ENCODE results near the gene CBFA2T2.
"Not testable (repeated sequence)": the region's sequence is repeated elsewhere in the genome, so short reads cannot be mapped to it uniquely, and the experiment has no call there.

The CBFA2T2 gene

GRCh38 chr20:33490023-33490933 lies at the start of gene CBFA2T2:
CBFA2T2 (plus strand) TSS chr20:33490096; CDS start chr20:33490268, 172 bp downstream.
- peak in 1 of 2 donors; percentile 2 for DNase-seq

- DNase-seq = not testable (repeated sequence)
Measured at GRCh38 chr20:33440562-33440961, 49.3 kb upstream of the CBFA2T2 start.

DNA sequence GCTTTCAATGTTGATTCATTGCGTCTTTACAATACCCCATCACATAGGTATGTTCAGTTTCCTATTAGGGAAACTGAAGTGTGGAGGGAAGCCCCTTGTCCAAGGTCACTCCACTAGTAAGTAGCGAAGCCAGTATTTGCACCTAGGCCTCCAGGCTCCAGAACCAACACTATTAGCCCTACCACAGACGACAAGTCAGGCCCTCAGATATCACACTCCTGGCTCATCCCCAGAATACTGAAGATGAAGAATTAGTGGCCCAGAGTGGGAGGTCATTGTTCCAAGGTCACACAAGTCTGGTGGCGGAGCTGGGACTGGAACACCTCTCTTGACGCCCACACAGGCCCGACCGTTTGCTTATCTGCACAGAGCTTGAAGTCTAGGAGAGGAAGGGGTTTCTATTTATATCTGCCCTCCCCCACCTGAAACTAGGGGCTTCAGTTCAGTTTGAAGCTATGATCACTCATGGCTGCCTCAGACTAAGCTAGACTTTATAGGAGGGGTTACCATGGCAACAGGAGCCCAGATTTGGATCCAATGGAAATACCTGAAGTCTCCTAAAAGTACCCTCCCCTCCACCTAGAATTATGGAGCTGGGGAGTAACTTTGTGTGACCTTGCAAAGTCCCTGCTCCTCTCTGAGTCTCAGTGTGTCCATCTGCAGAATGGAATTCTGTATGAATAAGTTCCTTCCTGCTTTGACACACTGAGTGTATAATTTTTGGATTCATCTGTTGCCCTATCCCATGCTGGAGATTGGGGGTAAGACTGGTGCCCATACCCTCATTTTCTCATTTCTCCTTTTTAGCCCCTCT lies 48.5 kb upstream of the CBFA2T2 start:
- DNase-seq = no peak

DNA sequence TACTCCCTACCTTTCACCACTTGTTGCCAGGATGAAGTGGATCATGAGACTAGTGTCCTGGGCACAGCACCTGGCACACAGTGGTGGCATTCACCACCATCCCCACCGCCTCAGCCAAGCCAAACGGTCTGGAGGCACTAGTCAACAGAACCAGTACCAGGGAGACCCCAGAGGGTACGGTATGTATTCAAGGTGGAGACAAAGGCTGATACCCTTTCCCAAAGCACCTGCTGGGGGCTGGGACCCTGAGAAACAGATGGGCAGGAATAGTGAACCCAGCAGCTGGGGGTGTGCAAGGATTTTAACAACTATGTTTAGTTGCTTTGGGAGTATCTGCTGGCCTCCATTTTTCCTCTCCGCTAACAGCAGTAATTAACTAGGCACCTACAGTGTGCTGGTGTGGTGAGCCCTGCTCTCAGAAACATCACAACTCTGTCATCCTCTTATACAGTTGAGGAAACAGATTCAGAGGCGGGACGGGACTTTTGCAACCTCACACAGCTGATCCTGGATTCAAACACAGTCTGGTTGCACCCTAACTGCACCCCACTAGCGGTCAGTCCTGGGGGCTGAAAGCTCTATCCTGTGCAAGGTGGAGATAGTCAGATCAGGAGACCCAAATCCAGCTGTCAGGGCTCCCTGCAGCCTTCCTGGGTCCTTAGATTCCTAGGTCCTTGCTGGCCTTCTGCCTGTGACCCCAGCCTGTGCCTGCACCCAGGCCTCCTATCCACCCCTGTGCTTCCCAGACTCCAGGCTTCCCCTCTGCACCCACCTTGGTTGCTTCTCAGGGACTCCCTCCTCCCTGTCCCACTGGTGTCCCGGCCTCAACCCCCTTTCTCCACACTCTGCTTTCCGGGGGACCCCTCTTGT lies 47.5 kb upstream of the CBFA2T2 start:
- DNase-seq = no peak

DNA sequence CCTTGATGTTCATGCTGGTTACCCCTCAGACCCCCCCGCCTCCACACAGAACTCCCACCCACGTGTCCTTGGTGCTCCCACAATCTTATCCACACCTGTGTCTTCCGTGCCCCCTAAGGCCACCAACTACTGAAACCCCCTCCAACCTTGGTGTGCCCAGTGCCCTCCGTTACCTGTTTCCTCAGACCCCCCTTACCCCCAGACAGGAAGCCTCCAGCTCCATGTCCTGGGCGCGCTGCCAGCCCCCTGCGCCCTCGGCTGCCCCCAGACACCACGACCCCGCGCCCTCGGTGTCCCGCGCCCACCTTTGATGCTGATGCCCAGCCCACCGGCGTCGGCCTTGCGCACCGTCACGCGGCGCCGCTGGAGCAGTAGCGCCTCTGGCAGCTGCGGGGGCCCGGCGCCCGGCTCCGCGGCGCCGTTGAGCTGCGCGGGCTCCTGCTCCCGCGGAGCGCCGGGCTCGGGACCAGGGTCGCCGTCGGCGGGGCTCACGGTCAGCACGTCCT lies 46.8 kb upstream of the CBFA2T2 start:
- no peak for DNase-seq

DNA sequence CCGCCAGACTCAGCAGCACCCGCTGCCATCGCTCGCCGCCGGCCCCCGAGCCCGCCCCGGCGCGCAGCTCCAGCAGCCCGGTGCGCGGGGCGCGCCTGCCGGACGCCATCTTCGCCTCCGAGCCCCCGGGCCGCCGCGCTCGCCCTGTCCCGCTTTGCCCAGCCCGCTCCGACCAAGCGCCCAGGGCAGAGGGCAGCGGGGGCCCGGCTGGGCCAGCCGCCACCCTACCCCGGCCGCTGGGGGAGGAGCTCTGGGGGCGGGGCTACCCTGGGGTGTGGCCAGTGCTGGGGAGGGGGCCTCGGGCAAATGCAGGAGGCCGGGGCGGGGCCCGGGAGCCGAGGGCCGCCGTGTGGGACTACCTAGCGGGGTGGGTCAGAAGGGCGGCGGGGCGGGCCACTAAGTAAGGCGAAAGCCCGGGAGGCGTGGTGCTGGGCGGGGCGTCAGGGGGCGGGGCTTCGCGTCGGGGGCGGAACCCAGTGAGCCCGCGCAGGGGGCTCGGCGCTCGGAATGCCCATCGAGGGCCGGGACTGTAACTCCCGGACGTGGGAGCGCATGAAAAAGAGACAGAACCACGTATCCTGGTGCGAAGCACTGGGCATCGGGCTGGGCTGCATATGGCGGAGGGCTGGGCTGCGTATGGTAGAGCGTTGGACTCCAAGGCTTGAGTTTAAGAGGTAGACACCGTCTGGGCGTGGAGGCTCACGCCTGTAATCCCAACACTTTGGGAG lies 46.2 kb upstream of the CBFA2T2 start, which contains the start of gene SNTA1:
TSS of gene SNTA1 (minus strand) at position 252 of the 728 bp plus-strand sequence. CDS start at position 109, 143 bp downstream.
- peak; percentile 86 to 88 for DNase-seq

GRCh38 chr20:33444797-33445560 lies 44.9 kb upstream of the CBFA2T2 start:
- peak; percentile 13 to 17 for DNase-seq

DNA sequence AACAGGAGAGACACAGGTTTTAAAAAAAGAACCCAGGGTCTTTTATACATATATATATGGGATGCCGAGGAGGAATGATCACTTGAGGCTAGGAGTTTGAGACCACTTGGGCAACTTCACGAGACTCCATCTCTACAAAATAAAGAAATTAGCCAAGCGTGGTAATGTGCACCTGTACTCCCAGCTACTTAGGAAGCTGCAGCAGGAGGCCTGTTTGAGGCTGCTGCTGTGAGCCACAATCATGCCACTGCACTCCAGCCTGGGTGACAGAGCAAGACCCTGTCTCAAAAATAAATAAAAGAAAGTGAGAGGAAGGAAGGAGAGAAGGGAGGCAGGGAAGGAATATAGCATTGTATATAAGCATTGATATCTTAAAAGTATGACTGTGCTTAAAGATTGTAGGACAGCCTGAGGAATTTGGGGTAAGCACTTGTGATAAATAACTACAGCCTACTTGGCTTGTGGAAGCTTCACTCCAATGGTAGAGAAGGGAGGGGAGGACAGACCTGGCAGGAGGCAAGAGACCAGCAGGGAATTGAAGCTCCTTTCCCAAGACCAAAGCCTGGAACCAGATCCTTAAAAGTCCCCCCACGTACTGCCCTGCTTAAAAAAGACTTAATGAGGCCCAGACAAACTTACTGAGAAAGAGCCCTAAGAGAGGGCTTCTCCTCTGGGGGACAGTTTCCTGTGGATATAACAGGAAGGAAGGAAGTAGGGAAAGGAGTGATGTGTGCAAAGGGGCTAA lies 43.8 kb upstream of the CBFA2T2 start:
- DNase-seq = no peak

GRCh38 chr20:33450867-33451266 lies 39.0 kb upstream of the CBFA2T2 start:
- no peak for DNase-seq

- peak; percentile 86 to 88 for DNase-seq
Measured at GRCh38 chr20:33456916-33457642, 32.8 kb upstream of the CBFA2T2 start.

DNA sequence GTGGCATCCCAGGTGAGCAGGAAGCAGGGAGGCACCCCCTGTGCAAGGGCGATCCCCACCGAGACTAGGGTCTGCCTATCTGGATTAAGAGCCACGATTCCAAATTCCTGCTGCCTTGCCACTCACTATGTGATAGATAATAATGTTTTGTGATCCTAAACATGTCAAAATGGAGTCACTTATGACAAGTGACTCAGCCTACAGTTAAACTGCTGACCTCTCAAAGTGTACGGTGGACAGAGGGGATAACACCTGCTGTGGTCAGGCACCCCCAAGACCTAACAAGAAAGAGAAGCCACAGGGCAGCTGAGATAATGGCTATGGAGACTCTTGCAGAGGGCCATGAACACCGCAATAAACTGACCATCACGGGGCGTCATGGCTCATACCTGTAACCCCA lies 30.3 kb upstream of the CBFA2T2 start:
- DNase-seq = no peak

- DNase-seq = no peak
Measured at GRCh38 chr20:33460711-33461110, 29.2 kb upstream of the CBFA2T2 start.

DNA sequence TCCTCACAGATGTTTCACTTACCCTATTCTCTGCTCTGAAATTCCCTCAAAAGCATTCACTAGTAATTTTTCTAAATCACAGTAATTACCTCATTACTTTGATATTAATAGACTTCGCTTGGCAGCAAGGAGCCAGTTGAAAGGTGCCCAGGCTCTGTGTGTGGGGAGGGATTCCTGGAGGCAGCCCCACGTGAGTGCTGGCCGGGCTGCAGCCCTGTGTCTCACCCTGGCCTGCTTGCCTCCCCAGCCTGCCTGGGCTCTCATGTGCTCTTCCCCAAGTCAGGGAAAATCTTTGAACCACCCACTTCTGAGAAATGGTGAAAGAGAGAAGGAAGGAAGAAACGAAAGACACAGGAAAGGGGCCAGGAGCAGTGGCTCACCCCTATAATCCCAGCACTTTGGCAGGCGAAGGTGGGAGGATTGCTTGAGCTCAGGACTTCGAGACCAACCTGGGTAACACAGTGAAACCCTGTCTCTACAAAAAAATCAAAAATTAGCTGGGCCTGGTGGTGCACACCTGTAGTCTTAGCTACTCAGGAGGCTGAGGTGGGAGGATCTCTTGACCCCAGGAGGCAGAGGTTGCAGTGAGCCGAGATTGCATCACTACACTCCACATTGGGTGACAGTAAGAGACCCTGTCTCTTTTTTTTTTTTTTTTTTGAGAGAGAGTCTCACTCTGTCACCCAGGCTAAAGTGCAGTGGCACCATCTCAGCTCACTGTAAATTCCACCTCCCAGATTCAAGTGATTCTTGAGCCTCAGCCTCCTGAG lies 26.4 kb upstream of the CBFA2T2 start:
- DNase-seq = no peak

DNA sequence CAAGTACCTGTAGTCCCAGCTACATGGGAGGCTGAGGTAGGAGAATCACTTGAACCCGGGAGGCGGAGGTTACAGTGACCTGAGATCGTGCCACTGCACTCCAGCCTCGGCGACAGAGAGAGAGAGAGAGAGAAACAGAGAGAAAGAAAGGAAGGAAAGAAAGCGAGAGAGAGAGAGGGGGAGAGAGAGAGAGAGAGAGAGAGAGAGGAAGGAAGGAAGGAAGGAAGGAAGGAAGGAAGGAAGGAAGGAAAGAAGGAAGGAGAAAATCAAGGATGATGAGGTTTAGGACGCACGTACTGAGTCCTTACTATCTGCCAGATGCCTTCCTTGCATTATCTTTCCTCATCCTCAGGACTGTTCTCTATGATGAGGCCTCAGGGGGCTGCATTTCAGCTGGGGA lies 25.1 kb upstream of the CBFA2T2 start:
- not testable (repeated sequence) for DNase-seq

GRCh38 chr20:33465481-33466302 lies 24.2 kb upstream of the CBFA2T2 start:
- no peak for DNase-seq

- no peak for DNase-seq
Measured at GRCh38 chr20:33466303-33466646, 23.6 kb upstream of the CBFA2T2 start.

DNA sequence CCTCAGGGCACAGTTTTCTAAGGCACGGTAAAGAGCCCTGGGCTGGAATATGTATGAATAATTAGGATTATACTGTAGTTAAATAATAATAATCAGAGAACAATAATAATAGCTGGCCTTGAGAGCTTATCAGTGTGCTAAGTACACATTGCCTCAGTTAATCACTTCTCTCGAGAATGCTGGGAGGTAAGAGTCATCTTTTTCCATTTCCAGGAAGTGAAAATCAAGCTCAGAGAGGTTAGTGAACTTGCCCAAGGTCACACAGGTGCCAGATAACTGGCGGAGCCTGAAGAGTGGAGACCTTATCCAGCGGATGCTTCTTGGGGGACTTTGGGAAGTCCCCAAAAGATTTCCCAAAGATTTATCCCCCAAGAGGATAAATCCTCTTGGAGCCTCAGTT lies 19.4 kb upstream of the CBFA2T2 start:
- no peak for DNase-seq

- DNase-seq = no peak
Measured at GRCh38 chr20:33470866-33471265, 19.0 kb upstream of the CBFA2T2 start.

All from stimulated activated CD4-positive, alpha-beta T cell treated with anti-CD3 and anti-CD28 coated beads, Interleukin-2, amount 100 ng/mL, for 48 hours (primary cell).